HL-60 (cell line): ENCODE data around the gene EXOSC3.

ENCODE experiments used
- DNase-seq, 2 experiments: peaks; one replicate each; pipeline ENCODE4 v3.0.0-alpha.2; 2010 to 2020; ENCODE audit warnings: low read depth in 1 of 2, low spot score in 1 of 2
- H3K27ac ChIP-seq: fragments of 250-450 bp; sonication (Bioruptor Pico); replicated peaks from 2 replicates; pipeline ENCODE4 v1.5.1; 2020; ENCODE audit warnings: mild to moderate bottlenecking, moderate library complexity
- H3K27me3 ChIP-seq: fragments of 250-450 bp; sonication (Bioruptor Pico); 2 replicates; pipeline ENCODE4 v1.5.1; 2021; ENCODE audit warnings: mild to moderate bottlenecking, moderate library complexity; ENCODE audit not compliant: insufficient read depth, poor library complexity, severe bottlenecking
- H3K4me3 ChIP-seq: replicated peaks from 2 replicates; pipeline ENCODE4 v1.5.1; 2011; ENCODE audit warnings: mild to moderate bottlenecking, control low read depth, low read length; ENCODE audit not compliant: insufficient read depth
- CTCF ChIP-seq: IDR thresholded peaks from one replicate; pipeline ENCODE4 v1.5.1; 2011; ENCODE audit warnings: low read length, control low read depth, inconsistent platforms; ENCODE audit not compliant: insufficient read depth
- GABPA ChIP-seq: IDR thresholded peaks from 2 replicates; pipeline ENCODE4 v1.6.1; 2012; ENCODE audit warnings: low read depth
- POLR2AphosphoS5 ChIP-seq: IDR thresholded peaks from 2 replicates; pipeline ENCODE4 v1.6.1; 2012; ENCODE audit warnings: low read depth
- SPI1 ChIP-seq: IDR thresholded peaks from 2 replicates; pipeline ENCODE4 v1.6.1; 2012; ENCODE audit warnings: low read depth, mild to moderate bottlenecking, borderline replicate concordance
- TF ChIP-seq, protein P1 (sequence below): IDR thresholded peaks from 2 replicates; pipeline ENCODE4 v1.6.1; 2012; ENCODE audit warnings: low read depth; ENCODE audit not compliant: insufficient replicate concordance

Gene EXOSC3

GRCh38 chr9:37732952-37733351 is 51.9 kb downstream of the EXOSC3 start:
- no peak for TF ChIP-seq GABPA
- no peak for TF ChIP-seq CTCF
- TF ChIP-seq, protein P1, sequence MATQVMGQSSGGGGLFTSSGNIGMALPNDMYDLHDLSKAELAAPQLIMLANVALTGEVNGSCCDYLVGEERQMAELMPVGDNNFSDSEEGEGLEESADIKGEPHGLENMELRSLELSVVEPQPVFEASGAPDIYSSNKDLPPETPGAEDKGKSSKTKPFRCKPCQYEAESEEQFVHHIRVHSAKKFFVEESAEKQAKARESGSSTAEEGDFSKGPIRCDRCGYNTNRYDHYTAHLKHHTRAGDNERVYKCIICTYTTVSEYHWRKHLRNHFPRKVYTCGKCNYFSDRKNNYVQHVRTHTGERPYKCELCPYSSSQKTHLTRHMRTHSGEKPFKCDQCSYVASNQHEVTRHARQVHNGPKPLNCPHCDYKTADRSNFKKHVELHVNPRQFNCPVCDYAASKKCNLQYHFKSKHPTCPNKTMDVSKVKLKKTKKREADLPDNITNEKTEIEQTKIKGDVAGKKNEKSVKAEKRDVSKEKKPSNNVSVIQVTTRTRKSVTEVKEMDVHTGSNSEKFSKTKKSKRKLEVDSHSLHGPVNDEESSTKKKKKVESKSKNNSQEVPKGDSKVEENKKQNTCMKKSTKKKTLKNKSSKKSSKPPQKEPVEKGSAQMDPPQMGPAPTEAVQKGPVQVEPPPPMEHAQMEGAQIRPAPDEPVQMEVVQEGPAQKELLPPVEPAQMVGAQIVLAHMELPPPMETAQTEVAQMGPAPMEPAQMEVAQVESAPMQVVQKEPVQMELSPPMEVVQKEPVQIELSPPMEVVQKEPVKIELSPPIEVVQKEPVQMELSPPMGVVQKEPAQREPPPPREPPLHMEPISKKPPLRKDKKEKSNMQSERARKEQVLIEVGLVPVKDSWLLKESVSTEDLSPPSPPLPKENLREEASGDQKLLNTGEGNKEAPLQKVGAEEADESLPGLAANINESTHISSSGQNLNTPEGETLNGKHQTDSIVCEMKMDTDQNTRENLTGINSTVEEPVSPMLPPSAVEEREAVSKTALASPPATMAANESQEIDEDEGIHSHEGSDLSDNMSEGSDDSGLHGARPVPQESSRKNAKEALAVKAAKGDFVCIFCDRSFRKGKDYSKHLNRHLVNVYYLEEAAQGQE: no peak
- TF ChIP-seq SPI1: no peak
- TF ChIP-seq POLR2AphosphoS5: no peak
- H3K4me3 ChIP-seq: no peak overlapping the region
- H3K27ac ChIP-seq: no peak overlapping the region
- no peaks in the 10 kb centered on the region for H3K27me3 ChIP-seq
- no peak for DNase-seq

- H3K27ac ChIP-seq: no peak overlapping the region
- DNase-seq: no peak
- no peak for TF ChIP-seq POLR2AphosphoS5
- TF ChIP-seq CTCF: no peak
- TF ChIP-seq GABPA: no peak
- TF ChIP-seq SPI1: no peak
- TF ChIP-seq, protein P1: no peak
- H3K27me3 ChIP-seq: no peaks in the 10 kb centered on the region
- H3K4me3 ChIP-seq: no peak overlapping the region
Observed at GRCh38 chr9:37732086-37732741, 52.6 kb downstream of the EXOSC3 start.

GRCh38 chr9:37730839-37731238 is 54.0 kb downstream of the EXOSC3 start:
- no peak for DNase-seq
- H3K27me3 ChIP-seq: no peaks in the 10 kb centered on the region
- H3K4me3 ChIP-seq: no peak overlapping the region
- TF ChIP-seq POLR2AphosphoS5 (no peak), CTCF (no peak), SPI1 (no peak), GABPA (no peak)
- TF ChIP-seq, protein P1: no peak
- H3K27ac ChIP-seq: no peak overlapping the region
